ENCODE results near the gene NPDC1. TPM values are rescaled to one million over a fixed set of nuclear protein-coding genes. Genes with fewer than 3 reads are reported as not detected.

Gene NPDC1, protein sequence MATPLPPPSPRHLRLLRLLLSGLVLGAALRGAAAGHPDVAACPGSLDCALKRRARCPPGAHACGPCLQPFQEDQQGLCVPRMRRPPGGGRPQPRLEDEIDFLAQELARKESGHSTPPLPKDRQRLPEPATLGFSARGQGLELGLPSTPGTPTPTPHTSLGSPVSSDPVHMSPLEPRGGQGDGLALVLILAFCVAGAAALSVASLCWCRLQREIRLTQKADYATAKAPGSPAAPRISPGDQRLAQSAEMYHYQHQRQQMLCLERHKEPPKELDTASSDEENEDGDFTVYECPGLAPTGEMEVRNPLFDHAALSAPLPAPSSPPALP
- 44.2 TPM for polyA plus RNA-seq (2013, experiment 1 of 2; ENCODE audit: insufficient read length)
- polyA plus RNA-seq (2013, experiment 2 of 2; ENCODE audit: insufficient read length), result 50.3 TPM

DNA sequence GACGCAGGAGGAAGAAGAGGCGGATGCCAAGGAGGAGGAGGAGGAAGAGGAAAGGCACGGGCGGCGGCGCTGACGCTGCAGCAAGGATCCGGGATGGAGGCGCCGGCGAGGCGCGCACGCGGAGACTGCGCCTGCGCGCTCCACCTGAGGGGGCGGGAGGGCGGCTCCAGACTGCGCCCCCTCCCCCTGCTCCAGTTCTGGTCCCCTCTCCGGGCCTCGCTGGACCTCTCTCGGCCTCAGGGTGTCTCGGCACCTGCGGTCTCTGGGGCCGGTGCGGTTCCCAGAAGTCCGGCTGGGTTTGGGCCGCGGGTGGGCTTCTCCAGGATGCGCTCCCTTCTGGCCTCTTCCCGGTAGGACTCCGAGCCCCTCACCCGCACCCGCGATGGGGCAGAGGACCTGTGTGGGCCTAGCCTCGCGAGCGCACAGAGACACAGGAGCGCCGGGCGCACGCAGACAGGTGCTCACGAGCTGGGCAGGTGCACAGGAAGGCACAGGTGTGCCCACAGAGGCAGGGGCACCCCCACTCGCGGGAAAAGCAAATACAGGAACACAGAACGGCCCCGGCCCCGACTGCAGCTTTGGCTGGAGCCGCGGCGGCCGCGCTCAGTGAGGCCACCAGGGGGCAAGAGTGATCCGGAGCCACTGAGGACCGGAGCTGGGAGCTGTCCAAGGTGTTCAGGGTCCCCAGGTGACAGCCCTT, at the start of gene NPDC1:
Gene NPDC1 (minus strand): TSS at position 90 of the 700 bp plus-strand sequence. CDS start 188 bp downstream, outside the sequence.
- DNase-seq, result peak; percentile 54

DNA sequence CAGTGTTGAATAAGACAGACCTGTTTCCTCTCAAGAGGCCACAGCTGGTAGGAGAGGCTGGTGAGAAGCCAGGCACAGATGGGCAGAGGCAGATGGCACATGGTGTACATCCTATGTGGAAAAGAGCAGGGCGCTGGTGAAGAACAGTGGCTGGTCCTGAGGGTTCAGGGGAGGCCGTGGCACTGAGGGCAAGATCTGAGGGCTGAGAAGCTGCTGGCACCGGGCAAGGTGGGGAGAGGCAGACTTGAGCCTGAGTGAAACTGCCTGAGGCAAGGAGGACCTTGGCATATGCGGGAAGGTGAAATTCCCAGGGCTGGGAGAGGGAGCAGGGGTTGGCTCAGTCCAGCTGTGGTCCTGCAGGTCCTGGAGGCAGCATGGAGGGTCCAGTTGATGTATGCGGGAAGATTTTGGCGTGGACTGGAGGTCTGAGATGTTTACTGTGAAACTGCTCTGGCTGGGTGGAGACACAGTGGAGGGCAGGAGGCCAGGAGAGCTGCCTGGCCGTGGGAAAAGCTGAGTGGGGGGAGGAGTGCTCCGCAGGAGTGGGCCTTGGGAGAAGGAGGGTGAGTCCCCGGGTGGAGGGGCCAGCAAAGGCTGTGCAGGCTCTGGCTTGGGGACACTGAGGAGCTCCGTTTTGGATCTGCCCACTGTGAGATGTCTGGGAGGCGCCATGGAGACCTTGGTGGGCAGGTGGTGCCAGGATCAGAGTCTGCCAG, 43.4 kb upstream of the NPDC1 start:
- DNase-seq, result no peak

DNA sequence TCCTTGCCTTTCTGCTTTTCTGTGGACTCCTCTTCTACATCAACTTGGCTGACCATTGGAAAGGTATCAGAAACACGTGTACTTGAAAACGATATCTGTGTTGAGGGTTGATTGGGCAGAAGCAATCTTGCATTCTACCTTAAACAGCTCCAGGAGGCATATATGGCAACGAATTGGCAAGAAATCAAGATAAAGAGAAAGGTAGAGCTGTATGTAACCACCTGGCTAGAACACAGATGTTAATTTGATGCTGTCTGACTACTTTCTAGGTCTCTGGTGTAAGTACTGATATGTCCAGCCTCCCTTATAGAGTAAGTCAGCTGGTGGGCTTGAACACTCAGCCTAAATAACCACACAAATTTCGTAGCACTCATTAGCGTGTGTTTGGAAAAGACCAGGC, 42.1 kb upstream of the NPDC1 start:
- DNase-seq, result no peak

DNA sequence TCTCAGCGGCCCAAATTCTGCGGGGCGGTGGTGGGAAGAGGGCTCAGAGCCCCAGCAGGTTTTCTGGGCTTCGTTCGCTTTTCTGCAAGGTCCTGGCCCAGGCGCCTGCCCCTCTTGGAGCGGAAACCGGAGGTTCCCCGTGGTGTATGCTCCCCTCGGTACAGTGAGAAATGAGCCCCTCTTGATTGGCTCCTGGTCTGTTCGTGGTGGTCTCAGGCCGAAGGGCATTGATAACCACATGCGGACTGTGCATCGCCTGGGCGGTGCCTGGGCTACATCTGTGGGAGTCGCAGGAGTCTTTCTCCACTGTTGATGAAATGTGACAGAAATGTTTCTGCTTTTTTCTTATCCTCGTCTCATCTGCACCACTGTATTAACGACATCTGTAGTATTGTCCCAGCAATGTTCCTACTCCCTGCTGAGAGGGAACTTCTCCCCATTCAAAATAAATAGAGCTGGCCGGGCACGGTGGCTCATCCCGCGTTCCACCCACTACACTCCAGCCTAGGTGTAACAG, 41.5 kb upstream of the NPDC1 start:
- DNase-seq, result no peak

DNA sequence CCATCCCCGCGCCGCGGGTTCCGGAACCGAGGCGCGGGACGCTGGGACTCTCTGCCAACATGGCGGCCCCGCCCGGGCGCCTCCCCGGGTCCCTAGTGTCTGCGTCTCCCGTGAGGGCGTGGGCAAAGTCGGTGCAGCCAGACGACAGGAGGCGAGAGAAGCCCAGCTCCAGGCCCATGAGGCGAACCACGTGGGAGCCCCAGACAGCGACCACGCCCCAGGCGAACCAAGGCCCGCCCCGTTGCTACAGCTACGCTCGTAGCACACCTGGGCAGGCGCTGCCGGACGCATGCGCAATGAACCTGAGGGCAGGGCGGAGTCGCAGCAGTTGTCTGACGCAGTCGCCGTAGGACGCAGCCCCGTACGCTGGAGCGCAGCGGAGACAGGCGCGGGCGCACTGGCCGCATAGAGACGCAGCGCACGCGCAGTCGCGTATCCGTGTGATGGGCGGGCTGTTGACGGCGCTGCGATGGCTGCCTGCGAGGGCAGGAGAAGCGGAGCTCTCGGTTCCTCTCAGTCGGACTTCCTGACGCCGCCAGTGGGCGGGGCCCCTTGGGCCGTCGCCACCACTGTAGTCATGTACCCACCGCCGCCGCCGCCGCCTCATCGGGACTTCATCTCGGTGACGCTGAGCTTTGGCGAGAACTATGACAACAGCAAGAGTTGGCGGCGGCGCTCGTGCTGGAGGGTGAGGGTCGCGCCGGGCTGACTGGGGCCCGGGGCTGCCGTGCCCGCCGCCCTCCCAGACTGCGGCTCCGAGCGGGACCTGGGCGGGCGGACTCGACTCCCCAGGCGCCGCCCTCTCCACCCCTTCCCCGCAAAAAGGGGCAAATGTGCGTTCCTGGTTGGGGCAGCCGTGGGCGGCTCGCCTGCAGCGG, 40.8 kb upstream of the NPDC1 start, which contains the start of gene MAN1B1:
Gene MAN1B1 (plus strand): TSS at position 455 of the 878 bp plus-strand sequence. CDS start 15 bp downstream, at position 470.
- peak; percentile 99 for DNase-seq

DNA sequence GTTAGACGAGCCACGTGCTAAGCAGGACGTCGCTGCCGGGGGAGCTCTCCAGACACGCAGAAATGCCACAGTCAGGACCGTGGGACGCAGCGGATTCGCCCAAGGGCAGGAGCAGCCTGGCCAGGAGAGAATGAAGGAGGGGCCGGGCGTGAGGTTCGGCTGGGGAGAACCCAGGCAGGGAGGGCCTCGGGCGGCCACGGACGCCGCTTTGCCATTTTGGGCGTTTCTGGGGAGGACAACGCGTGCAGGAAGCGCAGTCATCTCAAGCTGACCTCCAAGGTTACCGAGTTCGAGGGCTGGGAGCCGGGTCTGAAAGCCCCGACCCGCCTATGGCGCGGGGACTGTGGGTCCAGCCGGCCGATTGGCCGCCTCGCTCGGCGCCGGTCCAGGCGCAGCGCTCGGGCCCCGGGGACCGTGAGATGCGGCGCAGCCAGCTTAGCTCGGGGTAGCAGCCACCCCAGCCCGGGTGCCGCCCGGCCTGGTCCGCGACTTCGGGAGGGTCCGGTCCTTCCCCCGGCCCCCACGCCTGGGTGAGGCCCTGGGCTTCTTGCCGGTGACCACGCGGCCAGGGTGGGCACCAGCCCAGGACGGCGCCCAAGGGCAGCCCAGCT, 40.0 kb upstream of the NPDC1 start:
- no peak for DNase-seq

DNA sequence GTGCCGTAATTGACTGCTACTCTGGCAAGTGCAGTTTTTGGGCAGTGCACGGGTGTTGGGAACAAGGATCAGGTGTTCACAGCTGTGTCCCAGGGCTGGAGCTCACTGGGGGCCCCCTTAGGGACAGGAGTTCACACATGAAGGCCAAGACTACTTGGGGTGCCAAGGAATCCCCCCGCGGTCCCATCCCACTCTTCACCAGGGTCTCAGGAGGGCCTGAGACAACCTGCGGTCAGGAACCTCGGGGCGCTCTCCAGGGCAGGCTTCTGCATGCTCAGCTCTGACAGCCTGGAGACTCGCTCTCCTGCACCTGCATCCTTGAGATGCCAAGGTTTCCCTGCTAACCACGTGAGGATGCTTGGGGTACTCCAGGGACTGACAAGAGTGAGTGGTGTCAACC, 38.5 kb upstream of the NPDC1 start:
- no peak for DNase-seq

DNA sequence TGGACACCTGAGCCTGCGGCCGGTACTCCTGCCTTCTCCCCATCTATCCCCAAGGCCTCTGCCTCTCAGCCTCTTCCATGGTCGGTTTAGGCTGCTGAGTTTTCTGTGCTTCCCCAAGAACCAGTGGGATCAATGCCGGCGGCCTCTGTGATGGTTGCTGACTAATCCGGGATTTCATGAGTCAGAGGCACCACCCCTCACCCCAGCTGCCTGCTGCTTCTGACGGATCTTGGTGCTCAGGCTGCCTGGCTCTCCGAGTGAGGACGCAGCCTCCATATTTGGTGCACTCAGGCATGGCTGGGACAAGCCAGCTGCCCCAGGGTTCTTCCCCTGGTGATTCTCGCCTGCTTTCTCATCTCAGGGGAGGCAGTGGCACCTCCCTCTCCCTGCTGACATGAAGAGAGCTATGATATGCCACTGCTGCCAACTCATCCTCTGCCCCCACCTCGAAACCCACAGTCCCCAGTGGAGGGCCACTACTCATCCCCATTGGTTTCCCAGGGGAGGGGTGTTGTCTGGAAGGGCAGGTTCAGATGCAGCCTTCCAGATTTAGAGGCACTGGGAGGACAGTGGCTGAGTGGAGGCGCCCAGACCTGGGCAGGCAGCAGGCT, 37.5 kb upstream of the NPDC1 start:
- DNase-seq, result peak; percentile 96

DNA sequence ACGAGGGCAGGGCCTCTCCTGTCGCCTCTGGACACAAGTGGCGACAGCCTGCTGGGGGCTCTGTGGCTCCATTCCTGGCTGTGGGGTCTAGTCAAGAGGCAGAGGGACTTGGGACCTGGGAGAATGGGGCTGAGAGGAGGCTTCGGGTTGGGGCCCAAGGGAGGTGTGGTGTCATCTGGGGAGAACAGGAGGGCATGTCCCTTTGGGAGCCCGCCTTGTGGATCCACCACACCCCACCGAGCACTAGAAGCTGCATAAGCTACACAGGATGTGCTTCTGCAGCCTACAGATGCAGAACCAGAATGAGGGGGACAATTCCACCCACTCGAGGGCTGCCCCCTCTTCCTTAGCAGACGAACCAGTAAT, 36.9 kb upstream of the NPDC1 start:
- DNase-seq, result no peak

DNA sequence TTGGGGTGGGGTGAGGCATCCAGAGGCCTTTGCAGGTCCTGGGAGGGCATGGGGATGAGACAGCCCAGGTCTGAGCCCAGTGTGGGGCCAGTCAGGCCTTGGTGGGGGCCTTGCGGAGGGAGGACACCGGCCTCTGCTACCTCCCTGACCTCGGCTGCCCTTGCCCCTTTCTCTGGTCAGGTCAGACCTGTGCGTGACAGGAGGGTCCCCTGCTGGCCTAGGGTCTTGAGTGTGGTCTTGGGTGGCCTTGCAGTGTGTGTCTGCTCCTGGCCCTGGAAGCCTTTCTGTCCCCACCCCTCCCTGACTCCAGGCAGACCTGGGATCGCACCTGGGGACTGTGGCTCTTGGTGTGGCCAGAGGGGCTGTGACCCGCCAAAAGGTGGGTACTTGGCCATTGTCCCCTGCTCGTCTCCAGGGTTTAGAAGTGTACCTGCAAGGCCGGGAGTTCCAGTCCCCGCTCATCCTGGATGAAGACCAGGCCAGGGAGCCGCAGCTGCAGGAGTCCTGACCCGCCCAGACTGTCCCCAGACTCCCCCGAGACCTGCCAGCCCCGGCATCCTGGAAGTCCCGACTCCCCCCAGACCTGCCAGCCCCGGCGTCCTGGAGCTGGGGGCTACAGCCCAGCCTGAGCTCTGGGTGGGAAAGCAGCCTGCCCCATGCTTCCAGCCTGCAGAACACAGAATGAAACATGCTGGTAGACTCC, 36.4 kb upstream of the NPDC1 start:
- DNase-seq, result no peak

DNA sequence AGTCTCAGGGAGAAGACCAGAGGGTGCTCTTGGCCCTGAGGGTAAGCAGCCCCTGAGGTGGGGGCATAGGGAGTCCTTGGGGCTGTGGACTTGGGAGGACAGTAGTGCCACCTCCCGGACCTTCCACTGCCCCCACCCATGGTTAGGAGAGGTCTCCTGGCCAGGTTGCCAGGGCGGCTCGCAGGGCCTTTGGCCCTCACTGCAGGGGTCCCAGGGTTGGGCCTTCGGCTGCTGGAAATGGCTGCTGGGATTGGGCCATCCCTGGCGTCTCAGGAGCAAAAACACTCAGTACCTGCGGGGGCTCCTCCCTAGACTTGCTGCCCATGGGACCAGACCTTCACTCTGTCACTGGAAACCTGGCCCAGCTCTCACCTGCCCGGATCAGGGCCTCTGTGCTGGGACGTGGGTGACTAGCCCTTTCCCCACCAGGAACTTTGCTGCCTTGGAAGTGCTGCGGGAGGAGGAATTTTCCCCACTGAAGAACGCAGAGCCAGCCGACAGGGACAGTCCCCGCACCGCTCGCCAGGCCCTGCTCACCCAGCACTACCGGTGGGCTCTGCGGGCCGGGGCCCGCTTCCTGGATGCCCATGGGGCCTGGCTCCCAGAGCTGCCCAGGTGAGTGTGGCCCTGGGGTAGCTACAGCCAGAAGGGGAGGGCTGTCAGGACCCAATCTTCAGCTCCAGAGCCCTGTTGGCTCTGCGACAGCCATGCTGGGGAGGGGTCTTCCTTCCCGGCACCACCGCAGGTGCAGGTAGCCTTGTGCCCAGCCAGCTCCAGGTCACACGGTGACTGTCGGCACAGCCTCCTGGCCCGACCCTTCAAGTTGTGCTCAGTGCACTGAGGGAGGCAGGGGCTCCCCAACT, 34.5 kb upstream of the NPDC1 start:
- DNase-seq, result no peak

DNA sequence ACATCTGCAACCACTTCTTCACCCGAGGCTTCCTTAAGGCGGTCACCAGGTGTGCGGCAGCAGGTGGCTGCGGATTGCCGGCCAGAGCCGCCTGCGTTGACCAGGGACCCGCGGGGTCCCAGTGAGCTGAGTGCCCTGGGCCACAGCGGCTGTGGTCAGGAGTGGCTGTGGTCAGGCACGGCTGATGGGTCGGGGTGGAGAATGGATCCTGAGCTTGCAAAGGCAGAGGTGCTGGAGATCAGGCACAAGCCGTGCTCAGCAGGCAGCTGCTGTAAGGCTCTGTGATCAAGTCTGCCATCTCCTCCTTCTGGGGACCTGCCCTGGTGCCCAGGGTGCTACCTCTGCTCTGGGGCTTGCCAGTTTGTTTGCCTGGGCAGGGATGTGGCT, 33.4 kb upstream of the NPDC1 start:
- no peak for DNase-seq

DNA sequence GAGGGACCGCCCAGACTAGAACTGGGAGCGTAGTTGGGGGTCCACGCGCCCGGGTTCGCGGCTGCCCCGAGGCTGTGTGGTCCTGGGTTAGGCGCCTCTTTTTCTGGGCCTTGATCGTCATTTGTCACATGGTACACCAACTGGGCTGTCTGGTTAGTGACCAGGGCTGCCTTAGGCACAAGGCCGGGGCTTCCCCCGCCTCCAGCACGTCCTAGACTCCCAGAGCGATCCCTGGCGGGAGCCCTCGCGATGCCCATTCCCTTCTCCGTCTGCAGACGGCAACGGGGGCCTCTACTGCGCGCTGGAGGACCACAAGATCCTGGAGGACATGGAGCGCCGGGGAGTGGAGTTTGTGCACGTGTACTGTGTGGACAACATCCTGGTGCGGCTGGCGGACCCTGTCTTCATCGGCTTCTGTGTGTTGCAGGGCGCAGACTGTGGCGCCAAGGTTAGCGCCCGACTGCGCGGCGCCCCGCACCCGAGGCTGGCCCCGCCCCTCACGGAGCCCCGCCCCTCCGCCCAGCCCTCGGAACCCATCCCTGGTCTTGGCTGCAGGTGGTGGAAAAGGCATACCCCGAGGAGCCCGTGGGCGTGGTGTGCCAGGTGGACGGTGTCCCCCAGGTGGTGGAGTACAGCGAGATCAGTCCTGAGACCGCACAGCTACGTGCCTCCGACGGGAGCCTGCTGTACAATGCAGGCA, 32.9 kb upstream of the NPDC1 start:
- DNase-seq, result no peak

DNA sequence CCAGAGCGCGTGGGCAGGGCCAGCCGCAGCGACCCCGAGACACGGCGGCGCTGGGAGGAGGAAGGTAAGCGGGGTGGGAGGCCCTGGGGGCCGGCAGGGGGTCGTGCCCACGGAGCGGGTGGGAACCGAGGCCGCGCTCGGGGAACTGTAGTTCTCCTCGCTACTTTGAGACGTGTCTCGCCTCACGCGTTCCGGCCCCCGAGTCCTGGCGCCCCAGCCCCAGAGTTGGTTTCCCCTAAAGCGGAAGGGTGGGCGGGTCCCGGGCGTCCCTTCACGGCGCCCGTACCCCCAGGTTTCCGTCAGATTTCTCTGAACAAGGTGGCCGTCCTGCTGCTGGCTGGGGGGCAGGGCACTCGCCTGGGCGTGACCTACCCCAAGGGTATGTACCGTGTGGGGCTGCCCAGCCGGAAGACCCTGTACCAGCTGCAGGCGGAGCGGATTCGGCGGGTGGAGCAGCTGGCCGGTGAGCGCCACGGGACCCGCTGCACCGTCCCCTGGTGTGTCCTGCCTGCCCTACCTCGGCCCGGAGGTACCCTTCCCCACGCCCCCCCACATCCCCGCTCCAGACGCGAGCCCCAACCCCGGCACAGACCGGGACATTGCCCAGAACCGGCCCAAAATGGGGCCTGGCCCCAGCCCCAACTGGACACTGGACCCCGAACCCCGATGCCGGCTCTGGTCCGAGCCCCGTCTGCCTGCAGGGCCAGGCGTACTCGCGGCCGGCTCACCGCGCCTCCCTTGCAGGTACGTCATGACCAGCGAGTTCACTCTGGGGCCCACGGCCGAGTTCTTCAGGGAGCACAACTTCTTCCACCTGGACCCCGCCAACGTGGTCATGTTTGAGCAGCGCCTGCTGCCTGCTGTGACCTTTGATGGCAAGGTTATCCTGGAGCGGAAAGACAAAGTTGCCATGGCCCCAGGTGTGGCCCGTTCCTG, 32.0 kb upstream of the NPDC1 start:
- no peak for DNase-seq

DNA sequence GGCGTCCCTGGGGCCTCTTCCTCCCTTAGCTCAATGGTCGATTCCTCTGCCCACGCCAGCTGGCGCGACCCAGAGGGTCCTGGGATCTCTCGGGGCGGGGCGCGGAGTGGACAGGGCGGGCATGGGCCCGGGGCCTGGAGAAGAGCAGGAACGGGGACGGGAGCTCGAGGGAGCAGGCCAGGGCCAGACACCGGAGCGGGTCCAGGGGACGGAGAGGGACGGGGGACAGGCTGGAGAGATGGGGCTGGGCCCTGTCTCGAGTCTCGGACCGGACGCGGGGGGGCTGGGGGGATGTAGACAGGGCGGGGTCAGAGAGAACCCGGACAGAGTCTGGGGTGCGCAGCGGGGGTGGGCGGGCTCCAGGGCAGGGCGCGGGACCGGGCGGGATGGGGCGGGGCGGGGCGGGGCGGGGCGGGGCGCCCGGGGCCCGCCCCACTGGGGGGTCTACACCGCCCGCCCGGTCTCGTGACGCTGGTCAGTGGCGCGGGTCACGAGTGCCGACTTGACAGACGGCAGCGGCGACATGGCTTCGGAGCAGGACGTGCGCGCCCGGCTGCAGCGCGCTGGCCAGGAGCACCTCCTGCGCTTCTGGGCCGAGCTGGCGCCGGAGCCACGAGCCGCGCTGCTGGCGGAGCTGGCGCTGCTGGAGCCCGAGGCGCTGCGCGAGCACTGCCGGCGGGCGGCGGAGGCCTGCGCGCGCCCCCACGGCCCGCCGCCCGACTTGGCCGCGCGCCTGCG, 31.2 kb upstream of the NPDC1 start, which contains the start of gene UAP1L1:
Gene UAP1L1 (plus strand): TSS at position 508 of the 738 bp plus-strand sequence. CDS start 16 bp downstream, at position 524.
- DNase-seq, result peak; percentile 47

DNA sequence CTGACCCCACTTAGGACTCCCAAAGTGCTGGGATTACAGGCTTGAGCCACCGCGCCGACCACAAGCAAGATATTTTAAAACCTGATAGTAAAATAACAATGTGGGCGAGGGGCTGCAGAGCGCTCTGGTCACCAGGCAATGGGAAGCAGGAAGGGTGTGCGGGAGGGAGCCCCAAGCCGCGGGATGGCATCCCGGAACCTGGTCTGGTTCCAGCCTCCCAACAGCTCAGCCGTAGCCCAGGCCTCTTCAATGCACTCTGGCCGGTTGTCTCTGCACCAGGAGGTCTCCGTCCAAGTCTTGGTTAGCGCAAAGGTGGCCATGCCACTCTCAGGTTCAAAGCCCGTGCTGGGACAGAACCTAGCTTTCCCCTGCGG, 30.6 kb upstream of the NPDC1 start:
- no peak for DNase-seq

DNA sequence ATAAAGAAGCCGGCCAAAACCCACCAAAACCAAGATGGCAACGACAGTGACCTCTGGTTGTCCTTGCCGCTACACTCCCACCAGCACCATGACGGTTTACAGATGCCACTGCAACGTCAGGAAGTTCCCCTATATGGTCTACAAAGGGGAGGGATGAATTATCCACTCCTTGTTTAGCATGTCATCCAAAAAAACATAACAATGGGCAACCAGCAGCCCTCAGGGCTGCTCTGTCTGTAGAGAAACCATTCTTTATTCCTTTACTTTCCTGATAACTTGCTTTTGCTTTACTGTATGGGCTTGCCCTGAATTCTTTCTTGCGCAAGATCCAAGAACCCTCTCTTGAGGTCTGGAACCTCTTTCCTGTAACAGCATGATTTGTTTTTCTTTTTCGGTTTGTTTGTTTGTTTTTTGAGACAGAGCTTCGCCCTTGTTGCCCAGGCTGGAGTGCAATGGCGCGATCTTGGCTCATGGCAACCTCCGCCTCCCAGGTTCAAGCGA, 29.3 kb upstream of the NPDC1 start:
- DNase-seq, result no peak
